ENCODE data around the gene TRHDE.

DNA sequence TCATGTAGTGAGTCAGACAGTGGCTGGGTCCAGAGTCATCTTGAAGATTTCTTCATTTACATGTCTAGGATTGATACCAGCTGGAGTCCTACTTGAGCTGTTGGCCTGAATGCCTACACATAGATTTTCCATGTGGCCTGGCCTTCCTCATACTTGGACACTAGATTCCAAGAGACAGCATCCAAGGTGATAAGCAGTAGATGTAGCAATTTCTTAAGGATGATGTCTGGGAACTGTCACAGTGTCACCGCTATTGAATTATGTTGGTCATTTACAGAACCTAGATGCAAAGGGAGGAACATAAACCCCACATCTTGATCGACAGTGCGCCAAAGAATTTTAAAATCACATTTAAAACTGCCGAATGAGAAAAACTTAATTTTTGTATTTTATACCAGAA lies 412.3 kb downstream of the TRHDE start:
- no peak for TF ChIP-seq POLR2A (IDR thresholded peaks at IDR 0.05; ENCODE audit: low read depth, low read length)
- TF ChIP-seq, protein P1, sequence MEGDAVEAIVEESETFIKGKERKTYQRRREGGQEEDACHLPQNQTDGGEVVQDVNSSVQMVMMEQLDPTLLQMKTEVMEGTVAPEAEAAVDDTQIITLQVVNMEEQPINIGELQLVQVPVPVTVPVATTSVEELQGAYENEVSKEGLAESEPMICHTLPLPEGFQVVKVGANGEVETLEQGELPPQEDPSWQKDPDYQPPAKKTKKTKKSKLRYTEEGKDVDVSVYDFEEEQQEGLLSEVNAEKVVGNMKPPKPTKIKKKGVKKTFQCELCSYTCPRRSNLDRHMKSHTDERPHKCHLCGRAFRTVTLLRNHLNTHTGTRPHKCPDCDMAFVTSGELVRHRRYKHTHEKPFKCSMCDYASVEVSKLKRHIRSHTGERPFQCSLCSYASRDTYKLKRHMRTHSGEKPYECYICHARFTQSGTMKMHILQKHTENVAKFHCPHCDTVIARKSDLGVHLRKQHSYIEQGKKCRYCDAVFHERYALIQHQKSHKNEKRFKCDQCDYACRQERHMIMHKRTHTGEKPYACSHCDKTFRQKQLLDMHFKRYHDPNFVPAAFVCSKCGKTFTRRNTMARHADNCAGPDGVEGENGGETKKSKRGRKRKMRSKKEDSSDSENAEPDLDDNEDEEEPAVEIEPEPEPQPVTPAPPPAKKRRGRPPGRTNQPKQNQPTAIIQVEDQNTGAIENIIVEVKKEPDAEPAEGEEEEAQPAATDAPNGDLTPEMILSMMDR (IDR thresholded peaks at IDR 0.05; ENCODE audit: extremely low read depth in 1 of 2, insufficient read depth in 1 of 2, low read depth in 1 of 2, low read length in 2 of 2): no peak
- no peak for TF ChIP-seq JUN (IDR thresholded peaks at IDR 0.05; ENCODE audit: borderline replicate concordance, insufficient read depth, insufficient read length, low read depth)
- TF ChIP-seq EZH2 (IDR thresholded peaks at IDR 0.05; ENCODE audit: borderline replicate concordance, low read depth, low read length, severe bottlenecking): no peak
- no peak for TF ChIP-seq POLR2AphosphoS5 (IDR thresholded peaks at IDR 0.05; ENCODE audit: insufficient read depth, low read depth, low read length)
- TF ChIP-seq, protein P2, sequence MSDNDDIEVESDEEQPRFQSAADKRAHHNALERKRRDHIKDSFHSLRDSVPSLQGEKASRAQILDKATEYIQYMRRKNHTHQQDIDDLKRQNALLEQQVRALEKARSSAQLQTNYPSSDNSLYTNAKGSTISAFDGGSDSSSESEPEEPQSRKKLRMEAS (IDR thresholded peaks at IDR 0.05; ENCODE audit: insufficient read depth, insufficient read length): no peak
